Measurements from ENCODE around the gene RNF223.
A peak's percentile ranks its signal among the peaks of the same experiment; 100 is the strongest.
"Not testable (repeated sequence)": the region's sequence is repeated elsewhere in the genome, so short reads cannot be mapped to it uniquely, and the experiment has no call there.

RNF223 gene

DNA sequence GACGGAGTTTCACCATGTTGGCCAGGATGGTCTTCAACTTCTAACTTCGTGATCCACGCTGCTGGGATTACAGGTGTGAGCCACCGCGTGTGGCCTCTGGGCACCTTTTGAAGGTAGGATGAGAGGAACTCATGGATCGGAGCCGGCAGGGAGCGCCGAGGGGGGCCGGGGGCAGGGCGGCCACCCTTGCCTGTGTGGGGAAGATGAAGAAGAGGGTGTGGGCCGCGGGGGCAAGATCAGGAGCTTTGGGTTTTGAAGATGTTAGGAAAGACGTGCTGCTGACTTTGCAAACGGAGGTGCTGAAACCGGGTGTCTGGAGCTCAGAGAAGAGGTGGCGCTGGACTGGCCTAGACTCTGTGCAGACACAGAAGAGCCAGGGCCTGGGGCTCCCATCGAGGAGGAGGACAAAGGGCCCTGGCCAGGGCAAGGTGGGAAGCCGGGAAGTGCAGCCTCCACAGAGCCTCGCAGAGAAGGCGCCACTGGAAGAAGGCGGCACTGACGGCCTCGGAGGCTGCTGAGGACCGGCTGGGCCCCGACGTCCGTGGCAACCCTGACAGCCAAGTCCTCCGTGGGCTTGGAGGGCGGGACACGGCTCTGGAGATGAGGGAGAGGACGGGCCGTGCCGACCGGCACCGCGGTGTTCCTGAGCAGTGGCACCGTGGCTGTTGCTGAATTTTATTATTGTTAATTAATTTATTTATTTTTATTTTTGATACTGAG, 13.7 kb downstream of the RNF223 start:
- DNase-seq (ENCODE audit: low read depth in 2 of 2) = no peak

DNA sequence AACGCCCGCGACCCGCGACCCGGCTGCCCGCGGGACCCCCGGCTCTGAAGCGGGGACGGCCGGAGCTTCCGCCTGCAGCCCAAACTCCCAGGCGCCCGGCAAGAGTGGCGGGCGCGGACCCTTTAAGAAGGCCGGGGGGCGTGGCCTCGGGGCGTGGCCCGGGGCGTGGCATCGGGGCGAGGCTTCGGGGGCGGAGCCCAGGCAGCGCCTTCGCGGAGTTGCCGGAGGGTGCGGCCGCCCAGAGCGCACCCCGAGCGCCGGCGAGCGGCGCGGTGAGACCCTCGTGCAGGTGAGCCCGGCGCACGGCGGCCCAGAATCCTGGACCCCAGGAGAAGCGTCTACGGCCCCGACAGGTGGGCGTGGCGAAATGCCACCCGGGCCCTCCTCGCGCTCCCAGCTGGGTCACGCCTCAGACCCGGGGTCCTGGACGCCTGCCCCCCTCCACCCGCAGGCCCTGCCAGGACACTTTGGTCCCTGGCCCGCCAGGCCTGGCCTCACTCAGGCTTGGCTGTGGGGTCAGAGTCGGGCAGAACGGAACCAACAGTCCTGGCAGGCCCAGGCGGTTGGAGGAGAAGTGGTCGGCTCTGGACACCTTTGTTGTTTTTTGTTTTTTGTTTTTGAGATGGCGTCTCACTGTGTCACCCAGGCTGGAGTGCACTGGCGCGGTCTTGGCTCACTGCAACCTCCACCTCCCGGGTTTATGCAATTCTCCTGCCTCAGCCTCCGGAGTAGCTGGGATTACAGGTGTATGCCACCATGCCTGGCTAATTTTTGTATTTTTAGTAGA, 14.4 kb downstream of the RNF223 start:
- DNase-seq (ENCODE audit: low read depth in 2 of 2) = peak; percentile 91 to 93

DNA sequence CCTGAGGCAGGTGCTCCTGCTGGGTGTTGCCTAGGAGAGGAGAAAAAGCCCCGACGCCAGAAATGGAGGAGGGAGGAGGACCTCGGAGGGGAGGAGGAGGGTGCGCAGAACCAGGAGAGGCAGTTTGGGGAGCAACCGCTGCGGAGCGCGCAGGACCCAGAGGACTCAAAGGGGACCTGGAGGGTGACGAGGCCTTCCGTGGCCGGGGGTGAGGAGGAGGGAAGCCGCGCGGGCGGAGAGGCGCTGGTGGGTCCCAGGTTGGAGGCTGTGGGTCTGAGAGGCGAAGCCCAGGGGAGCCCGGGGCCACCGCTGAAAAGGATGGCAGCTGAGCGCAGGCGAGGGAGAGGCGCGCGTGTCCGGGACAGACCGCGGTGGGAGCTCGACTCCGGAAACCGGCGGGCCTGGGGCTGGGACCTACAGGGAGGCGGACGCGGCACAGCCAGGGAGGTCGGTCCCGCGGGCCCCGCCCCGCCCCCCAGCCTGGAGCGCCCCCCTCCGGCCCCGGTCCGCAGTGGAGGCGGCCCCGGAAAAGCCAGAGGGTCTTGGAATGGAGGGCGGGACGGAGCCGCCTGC, 15.1 kb downstream of the RNF223 start:
- DNase-seq (ENCODE audit: low read depth in 2 of 2) = peak in 1 of 2 donors; percentile 45

DNA sequence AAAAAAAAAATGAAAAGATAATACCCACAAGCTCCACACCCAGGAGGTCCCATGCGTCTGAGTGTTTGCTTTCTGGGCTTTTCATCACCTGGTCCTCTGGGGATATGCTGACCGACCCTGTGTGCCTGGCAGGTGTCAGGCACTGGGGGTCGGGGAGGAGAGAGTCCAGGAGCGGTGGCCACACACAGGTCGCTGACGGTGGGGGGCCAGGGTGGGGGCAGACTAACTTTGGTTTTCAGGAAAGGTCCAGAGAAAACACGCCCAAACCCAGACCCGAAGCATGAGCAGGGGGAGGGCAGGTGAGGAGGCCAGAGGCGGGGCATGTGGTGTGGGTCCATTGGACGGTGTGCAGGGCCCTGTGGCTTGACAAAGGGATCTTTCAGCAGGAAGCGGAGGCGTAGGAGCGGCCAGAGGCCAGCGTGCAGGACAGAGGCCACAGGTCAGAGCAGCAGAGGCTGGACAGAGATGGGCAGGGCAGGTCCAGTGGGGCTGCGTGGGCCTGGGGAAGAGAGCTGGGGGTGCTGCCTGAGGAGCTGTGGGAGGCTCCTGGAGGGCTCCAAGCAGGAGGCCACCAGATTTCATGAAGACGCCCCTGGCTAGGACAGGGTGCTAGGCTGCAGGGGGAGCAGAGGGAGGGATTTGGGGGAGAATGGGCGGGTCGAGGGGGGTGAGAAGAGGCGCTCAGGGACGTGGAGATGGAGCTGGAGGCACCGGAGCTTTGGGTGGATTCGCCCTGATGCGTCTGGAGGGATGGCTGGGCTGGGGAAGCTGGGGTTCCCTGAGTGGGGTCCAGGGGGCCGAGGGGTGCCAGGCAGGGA, 15.8 kb downstream of the RNF223 start:
- no peak for DNase-seq (ENCODE audit: low read depth in 2 of 2)

DNA sequence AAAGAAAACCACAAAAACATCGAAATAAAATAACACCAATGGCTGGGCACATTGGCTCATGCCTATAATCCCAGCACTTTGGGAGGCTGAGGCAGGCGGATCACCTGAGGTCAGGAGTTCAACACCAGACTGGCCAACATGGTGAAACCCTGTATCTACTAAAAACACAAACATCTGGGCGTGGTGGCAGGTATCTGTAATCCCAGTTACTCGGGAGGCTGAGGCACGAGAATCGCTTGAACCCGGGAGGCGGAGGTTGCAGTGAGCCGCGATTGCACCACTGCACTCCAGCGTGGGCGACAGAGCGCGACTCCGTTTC, 16.4 kb downstream of the RNF223 start:
- not testable (repeated sequence) for DNase-seq (ENCODE audit: low read depth in 2 of 2)

DNA sequence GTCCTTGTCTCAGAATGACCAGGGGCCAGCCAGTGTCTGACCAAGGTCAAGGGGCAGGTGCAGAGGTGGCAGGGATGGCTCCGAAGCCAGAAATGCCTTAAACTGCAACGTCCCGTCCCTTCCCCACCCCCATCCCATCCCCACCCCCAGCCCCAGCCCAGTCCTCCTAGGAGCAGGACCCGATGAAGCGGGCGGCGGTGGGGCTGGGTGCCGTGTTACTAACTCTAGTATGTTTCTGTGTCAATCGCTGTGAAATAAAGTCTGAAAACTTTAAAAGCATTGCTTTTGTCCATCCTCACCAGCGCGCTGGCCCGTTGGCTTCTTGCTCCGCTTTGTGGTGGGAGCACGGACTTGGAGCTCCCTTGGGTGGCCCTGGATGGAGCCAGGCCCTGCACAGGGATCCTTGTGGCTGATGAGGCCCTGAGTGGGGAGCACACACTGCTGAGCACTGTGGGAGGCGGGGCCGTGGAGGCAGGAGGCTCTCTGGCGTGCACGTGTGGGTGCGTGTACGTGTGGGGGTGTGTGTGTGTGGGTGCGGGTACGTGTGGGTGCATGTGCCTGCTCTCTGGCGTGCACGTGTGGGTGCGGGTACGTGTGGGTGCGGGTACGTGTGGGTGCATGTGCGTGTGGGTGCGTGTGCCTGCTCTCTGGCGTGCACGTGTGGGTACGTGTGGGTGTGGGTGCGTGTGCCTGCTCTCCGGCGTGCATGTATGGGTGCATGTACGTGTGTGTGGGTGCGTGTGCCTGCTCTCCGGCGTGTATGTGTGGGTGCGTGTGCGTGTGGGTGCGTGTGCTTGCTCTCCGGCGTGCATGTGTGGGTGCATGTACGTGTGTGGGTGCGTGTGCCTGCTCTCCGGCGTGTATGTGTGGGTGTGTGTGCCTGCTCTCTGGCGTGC, 18.0 kb downstream of the RNF223 start:
- DNase-seq (ENCODE audit: low read depth in 2 of 2) = no peak

DNA sequence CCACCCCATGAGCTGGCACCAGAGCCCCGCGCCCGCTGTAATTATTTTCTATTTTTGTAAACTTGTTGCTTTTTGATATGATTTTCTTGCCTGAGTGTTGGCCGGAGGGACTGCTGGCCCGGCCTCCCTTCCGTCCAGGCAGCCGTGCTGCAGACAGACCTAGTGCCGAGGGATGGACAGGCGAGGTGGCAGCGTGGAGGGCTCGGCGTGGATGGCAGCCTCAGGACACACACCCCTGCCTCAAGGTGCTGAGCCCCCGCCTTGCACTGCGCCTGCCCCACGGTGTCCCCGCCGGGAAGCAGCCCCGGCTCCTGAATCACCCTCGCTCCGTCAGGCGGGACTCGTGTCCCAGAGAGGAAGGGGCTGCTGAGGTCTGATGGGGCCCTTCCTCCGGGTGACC, 19.1 kb downstream of the RNF223 start:
- no peak for DNase-seq (ENCODE audit: low read depth in 2 of 2)

DNA sequence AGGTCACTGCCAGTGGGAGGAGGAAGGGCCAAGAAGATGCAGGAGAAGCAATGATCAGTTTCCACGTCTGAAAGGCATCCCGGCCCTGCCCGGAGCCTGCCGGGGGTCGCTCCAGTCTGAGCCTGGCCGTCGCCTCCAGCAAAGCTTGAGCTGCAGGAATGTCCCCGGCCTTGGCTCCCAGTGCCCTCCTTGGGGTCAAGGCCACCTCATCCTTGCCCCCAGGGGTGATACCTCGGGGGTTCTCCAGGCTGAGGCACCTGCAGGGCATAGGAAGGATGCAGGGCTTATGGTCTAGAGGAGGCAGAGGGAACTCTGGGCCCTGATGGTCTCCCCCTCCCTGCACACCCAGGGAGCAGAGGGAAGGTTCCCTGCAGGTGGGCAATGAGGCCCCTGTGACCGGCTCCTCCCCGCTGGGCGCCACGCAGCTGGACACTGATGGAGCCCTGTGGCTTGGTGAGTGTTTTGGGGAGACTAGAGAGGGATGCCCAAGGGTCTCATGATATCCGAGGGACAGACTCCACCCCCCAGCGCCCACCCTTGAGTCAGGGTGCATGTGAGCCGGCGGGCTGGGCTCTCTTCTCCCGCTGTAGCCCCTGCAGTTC, 19.9 kb downstream of the RNF223 start:
- no peak for DNase-seq (ENCODE audit: low read depth in 2 of 2)

DNA sequence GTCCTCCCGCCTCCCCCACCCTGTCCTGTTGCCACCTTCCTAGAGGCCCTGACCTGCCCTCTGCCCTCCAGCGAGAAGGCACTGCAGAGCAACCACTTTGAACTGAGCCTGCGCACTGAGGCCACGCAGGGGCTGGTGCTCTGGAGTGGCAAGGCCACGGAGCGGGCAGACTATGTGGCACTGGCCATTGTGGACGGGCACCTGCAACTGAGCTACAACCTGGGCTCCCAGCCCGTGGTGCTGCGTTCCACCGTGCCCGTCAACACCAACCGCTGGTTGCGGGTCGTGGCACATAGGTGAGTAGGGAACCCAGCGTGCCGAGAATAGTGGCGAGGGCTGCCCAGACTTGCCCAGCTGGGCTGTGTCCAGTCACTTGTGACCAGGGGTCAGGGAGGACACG, 20.4 kb downstream of the RNF223 start:
- DNase-seq (ENCODE audit: low read depth in 2 of 2) = no peak

DNA sequence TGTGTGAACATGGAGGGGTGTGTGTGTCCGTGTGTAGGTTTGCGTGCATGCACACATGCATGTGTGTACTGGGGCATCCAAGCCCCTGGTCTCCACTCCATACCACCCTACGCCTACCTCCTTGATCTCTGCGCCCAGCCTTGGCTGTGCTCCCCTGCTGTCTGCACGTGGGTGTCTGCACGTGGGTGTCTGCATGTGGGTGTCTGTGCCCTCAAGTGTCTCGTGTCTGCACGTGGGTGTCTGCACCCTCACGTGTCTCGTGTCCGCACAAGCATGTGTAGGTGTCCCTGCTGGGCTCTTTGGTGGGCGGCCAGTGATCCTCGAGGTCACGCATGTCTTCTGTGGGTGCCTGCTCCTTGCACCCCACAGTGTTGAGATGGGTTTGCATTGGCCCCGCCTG, 21.1 kb downstream of the RNF223 start:
- DNase-seq (ENCODE audit: low read depth in 2 of 2) = no peak

DNA sequence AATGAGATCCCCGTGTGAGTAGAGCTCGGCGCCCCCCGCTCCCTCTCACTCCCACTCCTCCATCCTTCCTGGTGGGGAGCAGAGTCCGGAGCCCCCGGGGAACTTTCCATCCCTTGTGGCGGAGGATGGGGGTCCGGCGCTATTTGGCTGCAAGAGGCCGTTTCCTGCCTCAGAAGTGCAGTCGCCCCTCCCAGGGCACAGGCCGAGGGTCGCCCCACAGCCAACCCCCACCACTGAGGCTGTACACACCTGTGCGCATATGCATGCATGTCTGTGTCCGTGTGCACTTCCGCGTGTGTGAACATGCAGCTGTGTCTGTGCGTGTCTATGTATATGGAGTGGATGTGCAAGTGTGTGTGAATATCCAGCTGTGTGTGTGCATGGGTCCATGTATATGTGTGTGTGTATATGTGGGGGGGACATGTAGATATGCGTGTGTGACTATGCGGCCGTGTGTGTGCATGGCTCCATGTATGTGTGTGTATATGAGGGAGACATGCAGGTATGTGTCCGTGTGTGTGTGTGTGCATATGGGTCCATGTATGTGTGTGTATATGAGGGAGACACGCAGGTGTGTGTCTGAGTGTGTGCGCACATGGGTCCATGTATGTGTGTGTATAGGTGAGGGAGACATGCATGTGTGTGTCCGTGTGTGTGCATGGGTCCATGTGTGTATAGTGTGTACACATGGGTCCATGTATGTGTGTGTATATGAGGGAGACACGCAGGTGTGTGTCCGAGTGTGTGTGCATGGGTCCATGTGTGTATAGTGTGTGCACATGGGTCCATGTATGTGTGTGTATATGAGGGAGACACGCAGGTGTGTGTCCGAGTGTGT, 21.9 kb downstream of the RNF223 start:
- DNase-seq (ENCODE audit: low read depth in 2 of 2) = no peak

DNA sequence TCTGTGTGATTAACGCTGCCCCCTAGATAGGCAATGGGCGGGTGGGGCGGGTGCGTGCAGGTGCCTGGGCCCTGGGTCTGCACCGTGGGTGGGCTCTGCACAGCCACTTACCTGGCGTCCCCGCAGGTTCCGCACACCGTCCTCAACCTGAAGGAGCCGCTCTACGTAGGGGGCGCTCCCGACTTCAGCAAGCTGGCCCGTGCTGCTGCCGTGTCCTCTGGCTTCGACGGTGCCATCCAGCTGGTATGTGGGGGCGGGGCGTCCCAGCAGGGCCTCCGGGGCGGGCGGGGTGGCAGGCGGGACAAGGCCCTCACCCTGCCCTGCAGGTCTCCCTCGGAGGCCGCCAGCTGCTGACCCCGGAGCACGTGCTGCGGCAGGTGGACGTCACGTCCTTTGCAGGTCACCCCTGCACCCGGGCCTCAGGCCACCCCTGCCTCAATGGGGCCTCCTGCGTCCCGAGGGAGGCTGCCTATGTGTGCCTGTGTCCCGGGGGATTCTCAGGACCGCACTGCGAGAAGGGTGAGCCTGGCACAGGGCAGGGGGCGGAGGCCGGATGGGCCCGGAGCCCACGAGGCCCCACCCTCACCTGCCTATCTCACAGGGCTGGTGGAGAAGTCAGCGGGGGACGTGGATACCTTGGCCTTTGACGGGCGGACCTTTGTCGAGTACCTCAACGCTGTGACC, 22.8 kb downstream of the RNF223 start:
- DNase-seq (ENCODE audit: low read depth in 2 of 2) = no peak

DNA sequence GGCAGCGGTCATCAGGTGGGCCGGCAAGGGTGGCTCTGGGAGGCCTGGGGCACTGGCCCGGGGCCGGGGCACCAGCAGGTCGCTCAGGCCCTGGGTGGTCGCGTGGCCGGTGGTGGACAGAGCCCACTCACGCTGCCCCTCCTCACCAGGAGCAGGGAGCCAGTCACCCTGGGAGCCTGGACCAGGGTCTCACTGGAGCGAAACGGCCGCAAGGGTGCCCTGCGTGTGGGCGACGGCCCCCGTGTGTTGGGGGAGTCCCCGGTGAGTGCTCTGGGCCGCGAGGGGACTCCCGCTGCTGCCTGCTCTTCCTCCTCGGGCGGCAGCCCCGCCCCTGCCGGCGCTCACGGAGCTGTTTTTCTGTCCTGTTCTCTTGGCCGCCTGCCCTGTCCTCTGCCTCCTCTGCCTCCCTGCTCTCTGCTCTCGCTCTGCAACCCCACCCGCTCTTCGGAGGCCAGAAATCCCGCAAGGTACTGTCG, 23.5 kb downstream of the RNF223 start:
- no peak for DNase-seq (ENCODE audit: low read depth in 2 of 2)

DNA sequence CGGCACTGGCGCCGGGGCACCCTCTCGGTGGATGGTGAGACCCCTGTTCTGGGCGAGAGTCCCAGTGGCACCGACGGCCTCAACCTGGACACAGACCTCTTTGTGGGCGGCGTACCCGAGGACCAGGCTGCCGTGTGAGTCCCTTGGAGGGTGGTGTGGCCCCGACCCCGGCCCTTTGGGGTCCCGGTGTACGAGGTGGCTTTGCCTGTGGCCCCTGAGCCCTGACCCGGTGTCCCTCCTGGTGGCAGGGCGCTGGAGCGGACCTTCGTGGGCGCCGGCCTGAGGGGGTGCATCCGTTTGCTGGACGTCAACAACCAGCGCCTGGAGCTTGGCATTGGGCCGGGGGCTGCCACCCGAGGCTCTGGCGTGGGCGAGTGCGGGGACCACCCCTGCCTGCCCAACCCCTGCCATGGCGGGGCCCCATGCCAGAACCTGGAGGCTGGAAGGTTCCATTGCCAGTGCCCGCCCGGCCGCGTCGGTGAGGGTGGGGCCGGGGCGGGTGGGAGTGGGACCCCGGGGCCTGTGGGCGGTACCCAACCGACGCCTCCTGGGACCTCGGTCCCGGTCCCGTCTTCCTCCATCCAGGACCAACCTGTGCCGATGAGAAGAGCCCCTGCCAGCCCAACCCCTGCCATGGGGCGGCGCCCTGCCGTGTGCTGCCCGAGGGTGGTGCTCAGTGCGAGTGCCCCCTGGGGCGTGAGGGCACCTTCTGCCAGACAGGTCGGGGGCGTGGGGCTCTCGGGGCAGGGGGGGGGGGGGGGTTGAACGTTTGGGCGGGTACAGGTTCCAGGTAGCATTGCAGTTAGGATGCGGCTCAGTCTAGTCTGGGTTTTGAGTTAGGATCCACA, 24.6 kb downstream of the RNF223 start:
- no peak for DNase-seq (ENCODE audit: low read depth in 2 of 2)

DNA sequence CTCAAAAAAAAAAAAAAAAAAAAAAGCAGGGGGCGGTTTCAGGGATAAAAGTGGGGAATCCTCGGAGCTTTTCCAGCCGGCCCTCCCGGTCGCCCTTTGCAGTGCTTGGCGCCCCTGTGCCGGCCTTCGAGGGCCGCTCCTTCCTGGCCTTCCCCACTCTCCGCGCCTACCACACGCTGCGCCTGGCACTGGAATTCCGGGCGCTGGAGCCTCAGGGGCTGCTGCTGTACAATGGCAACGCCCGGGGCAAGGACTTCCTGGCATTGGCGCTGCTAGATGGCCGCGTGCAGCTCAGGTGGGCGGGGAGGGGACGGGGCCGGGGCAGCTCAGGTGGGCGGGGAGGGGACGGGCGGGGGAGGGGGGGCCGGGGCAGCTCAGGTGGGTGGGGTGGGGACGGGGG, 25.3 kb downstream of the RNF223 start:
- no peak for DNase-seq (ENCODE audit: low read depth in 2 of 2)

DNA sequence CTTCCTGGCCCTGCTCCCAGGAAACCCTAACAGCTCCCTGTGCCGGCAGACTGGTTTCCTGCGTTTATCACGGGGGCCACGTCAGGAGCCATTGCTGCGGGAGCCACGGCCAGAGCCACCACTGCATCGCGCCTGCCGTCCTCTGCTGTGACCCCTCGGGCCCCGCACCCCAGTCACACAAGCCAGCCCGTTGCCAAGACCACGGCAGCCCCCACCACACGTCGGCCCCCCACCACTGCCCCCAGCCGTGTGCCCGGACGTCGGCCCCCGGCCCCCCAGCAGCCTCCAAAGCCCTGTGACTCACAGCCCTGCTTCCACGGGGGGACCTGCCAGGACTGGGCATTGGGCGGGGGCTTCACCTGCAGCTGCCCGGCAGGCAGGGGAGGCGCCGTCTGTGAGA, 26.1 kb downstream of the RNF223 start:
- no peak for DNase-seq (ENCODE audit: low read depth in 2 of 2)

DNA sequence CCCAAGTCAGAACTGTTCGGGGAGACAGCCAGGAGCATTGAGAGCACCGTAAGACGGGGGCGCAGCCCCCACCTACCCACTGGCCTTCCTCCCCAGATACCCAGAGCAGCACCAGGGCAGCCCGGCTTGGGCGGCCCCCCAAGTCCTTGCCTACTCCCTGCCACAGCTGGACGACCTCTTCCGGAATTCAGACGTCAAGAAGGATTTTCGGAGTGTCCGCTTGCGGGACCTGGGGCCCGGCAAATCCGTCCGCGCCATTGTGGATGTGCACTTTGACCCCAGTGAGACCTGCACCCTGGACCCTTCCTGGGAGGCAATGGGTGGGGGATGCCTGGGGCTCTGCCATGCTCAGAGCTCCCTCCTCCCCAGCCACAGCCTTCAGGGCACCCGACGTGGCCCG, 26.7 kb downstream of the RNF223 start:
- DNase-seq (ENCODE audit: low read depth in 2 of 2) = no peak

DNA sequence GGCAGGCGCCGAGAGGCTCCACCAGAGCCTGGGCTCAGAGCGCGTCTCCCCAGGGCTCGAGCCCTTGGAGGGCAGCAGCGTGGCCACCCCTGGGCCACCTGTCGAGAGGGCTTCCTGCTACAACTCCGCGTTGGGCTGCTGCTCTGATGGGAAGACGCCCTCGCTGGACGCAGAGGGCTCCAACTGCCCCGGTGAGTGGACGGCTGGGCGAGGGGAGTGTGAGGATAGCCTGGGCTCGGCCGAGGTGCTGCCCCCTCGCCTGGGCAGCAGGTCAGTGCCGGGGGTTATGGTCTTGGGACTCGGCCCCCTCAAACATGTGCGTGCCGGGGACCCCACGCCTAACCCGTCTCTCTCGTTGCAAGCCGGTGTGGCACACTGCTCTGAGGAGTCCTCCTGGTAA, 27.3 kb downstream of the RNF223 start:
- no peak for DNase-seq (ENCODE audit: low read depth in 2 of 2)

Data from stimulated activated CD8-positive, alpha-beta memory T cell treated with anti-CD3 and anti-CD28 coated beads, Interleukin-2, amount 100 ng/mL, for 48 hours (primary cell).